ENCODE results near the gene DNAAF6.

Gene DNAAF6

GRCh38 chrX:107288676-107289075 lies 82.3 kb downstream of the DNAAF6 start:
- Histone ChIP-seq H3K27ac (ENCODE audit: low read depth, low read length, poor library complexity, severe bottlenecking) (no peak overlapping the region), H3K9ac (ENCODE audit: low read length) (no peak overlapping the region), H3K9me3 (ENCODE audit: low read length) (no peaks in the 10 kb centered on the region), H3K27me3 (ENCODE audit: insufficient read depth, low read length) (no peaks in the 10 kb centered on the region), H3K4me2 (ENCODE audit: low read length) (no peak overlapping the region), H3K79me2 (ENCODE audit: insufficient read depth, low read length) (no peaks in the 10 kb centered on the region), H3K36me3 (ENCODE audit: insufficient read depth, low read length) (no peaks in the 10 kb centered on the region), H3K4me3 (ENCODE audit: low read depth, low read length, poor library complexity, severe bottlenecking) (no peak overlapping the region), H3K4me1 (ENCODE audit: insufficient read depth, low read length, severe bottlenecking) (no peaks in the 10 kb centered on the region), H3K9me2 (ENCODE audit: low read depth, low read length) (no peaks in the 10 kb centered on the region), H2AFZ (ENCODE audit: low read length) (no peak overlapping the region), H4K20me1 (ENCODE audit: insufficient read depth, low read length) (no peaks in the 10 kb centered on the region), H3F3A (ENCODE audit: insufficient read depth, low read length) (no peaks in the 10 kb centered on the region)
- TF ChIP-seq EZH2 (IDR thresholded peaks at IDR 0.05; ENCODE audit: borderline replicate concordance, low read length), result no peak

- no peaks in the 10 kb centered on the region for H4K20me1 ChIP-seq (ENCODE audit: insufficient read depth, low read length)
- no peak overlapping the region for H3K4me3 ChIP-seq (ENCODE audit: low read depth, low read length, poor library complexity, severe bottlenecking)
- H3K27ac ChIP-seq (ENCODE audit: low read depth, low read length, poor library complexity, severe bottlenecking), result no peak overlapping the region
- no peaks in the 10 kb centered on the region for H3K9me3 ChIP-seq (ENCODE audit: low read length)
- H3K79me2 ChIP-seq (ENCODE audit: insufficient read depth, low read length), result no peaks in the 10 kb centered on the region
- no peak overlapping the region for H2AFZ ChIP-seq (ENCODE audit: low read length)
- no peaks in the 10 kb centered on the region for H3K4me1 ChIP-seq (ENCODE audit: insufficient read depth, low read length, severe bottlenecking)
- no peaks in the 10 kb centered on the region for H3K36me3 ChIP-seq (ENCODE audit: insufficient read depth, low read length)
- no peak for TF ChIP-seq EZH2 (IDR thresholded peaks at IDR 0.05; ENCODE audit: borderline replicate concordance, low read length)
- TF ChIP-seq CTCF (IDR thresholded peaks at IDR 0.05; ENCODE audit: low read length), result no peak
- H3K9ac ChIP-seq (ENCODE audit: low read length), result no peak overlapping the region
- H3F3A ChIP-seq (ENCODE audit: insufficient read depth, low read length), result no peaks in the 10 kb centered on the region
- H3K4me2 ChIP-seq (ENCODE audit: low read length), result no peak overlapping the region
- H3K27me3 ChIP-seq (ENCODE audit: insufficient read depth, low read length), result no peaks in the 10 kb centered on the region
- no peaks in the 10 kb centered on the region for H3K9me2 ChIP-seq (ENCODE audit: low read depth, low read length)
Observed at GRCh38 chrX:107290019-107290418, 83.6 kb downstream of the DNAAF6 start.

- Histone ChIP-seq H3K9ac (ENCODE audit: low read length) (no peak overlapping the region), H3K9me2 (ENCODE audit: low read depth, low read length) (no peaks in the 10 kb centered on the region), H2AFZ (ENCODE audit: low read length) (no peak overlapping the region), H4K20me1 (ENCODE audit: insufficient read depth, low read length) (no peaks in the 10 kb centered on the region), H3K27ac (ENCODE audit: low read depth, low read length, poor library complexity, severe bottlenecking) (no peak overlapping the region), H3K27me3 (ENCODE audit: insufficient read depth, low read length) (no peaks in the 10 kb centered on the region), H3K79me2 (ENCODE audit: insufficient read depth, low read length) (no peaks in the 10 kb centered on the region), H3K4me1 (ENCODE audit: insufficient read depth, low read length, severe bottlenecking) (no peaks in the 10 kb centered on the region), H3K36me3 (ENCODE audit: insufficient read depth, low read length) (no peaks in the 10 kb centered on the region), H3K9me3 (ENCODE audit: low read length) (no peaks in the 10 kb centered on the region), H3F3A (ENCODE audit: insufficient read depth, low read length) (no peaks in the 10 kb centered on the region), H3K4me2 (ENCODE audit: low read length) (no peak overlapping the region), H3K4me3 (ENCODE audit: low read depth, low read length, poor library complexity, severe bottlenecking) (no peak overlapping the region)
- no peak for TF ChIP-seq CTCF (IDR thresholded peaks at IDR 0.05; ENCODE audit: low read length)
Observed at GRCh38 chrX:107293056-107293455, 86.6 kb downstream of the DNAAF6 start.

Data from OCI-LY1 (cell line).